ENCODE data around the gene IRX2.

The IRX2 gene

DNA sequence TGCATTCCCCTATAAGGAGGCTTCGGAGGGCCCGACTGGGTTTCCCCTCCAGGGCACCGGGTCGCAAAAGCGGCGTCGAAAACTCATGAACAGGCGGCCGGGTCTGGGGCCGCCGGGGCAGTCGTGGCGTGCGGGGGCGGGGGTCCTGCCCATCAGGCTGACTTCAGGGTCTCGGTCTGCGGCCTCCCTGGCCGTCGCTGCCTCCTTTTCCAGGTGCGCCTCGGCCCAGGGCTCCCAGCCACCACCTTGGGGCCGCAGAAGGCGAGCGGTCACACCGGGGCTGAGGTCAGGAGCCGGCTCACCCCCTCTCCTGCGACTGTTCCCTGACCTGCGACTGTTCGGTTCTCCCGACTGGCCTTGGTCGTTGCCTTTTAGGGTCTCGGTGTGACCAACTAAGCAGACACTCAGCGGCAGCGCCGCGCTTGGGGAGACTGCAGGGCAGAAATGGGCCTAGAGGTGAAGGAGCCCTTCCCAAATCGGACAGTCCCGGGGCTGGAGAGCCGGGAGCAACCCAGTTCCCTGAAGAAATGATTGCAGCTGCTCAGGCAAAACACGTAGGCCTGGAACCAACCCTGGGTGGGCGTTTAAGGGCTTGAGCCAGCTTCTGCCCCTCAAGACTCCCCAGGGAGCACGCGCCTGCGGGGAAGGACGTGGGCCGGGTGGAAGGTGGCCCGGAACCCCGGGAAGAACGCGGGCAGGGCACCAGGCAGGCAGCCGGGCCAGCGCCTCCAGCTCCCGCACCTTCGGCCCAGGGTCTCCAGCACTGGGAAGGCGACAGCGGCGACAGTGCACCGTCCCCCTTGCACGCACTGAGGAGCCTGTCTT lies 11.2 kb downstream of the IRX2 start:
- DNase-seq (ENCODE audit: low read depth) = peak; percentile 18
- H3K4me3 ChIP-seq (ENCODE audit: low read length) = peak overlapping the region; percentile 59
- TF ChIP-seq, protein P1, sequence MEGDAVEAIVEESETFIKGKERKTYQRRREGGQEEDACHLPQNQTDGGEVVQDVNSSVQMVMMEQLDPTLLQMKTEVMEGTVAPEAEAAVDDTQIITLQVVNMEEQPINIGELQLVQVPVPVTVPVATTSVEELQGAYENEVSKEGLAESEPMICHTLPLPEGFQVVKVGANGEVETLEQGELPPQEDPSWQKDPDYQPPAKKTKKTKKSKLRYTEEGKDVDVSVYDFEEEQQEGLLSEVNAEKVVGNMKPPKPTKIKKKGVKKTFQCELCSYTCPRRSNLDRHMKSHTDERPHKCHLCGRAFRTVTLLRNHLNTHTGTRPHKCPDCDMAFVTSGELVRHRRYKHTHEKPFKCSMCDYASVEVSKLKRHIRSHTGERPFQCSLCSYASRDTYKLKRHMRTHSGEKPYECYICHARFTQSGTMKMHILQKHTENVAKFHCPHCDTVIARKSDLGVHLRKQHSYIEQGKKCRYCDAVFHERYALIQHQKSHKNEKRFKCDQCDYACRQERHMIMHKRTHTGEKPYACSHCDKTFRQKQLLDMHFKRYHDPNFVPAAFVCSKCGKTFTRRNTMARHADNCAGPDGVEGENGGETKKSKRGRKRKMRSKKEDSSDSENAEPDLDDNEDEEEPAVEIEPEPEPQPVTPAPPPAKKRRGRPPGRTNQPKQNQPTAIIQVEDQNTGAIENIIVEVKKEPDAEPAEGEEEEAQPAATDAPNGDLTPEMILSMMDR (conservative IDR thresholded peaks at IDR 0.05; ENCODE audit: low read length) = no peak

DNA sequence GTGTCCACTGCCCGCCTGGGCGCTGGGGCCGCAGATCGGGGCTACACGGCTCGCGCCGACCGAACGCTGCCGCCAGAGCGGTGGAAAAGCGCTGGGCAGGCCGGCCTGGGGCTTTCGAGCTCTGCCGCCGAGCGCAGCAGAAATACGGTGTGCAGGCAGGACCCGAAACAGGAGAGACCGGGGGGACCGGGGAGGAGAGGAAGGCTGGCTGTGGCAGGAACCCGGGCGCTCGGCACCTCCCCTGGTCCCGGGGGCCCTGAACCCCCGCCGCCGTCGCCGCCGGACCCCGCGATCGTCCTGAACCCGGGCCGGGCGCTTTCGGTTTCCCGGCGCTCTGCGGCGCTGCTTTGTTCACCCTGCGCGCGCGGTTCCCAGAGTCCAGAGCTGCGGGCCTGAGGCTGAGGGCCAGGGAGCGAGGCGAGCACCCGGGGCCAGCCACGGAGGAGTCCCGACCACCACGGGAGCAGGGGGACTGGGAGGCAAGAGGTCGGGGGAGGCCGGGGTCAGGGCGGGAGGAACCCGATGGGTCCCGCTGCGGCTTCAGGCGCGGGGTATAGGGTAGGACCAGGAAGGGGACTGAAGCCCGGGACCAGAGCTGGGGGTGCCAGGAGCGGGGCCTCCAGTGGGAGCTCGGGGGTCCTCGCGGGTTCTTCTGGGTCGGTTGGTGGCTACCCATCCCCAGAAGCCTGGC lies 12.0 kb downstream of the IRX2 start:
- peak overlapping the region; percentile 59 for H3K4me3 ChIP-seq (ENCODE audit: low read length)
- TF ChIP-seq, protein P1 (conservative IDR thresholded peaks at IDR 0.05; ENCODE audit: low read length) = no peak
- peak; percentile 33 for DNase-seq (ENCODE audit: low read depth)

DNA sequence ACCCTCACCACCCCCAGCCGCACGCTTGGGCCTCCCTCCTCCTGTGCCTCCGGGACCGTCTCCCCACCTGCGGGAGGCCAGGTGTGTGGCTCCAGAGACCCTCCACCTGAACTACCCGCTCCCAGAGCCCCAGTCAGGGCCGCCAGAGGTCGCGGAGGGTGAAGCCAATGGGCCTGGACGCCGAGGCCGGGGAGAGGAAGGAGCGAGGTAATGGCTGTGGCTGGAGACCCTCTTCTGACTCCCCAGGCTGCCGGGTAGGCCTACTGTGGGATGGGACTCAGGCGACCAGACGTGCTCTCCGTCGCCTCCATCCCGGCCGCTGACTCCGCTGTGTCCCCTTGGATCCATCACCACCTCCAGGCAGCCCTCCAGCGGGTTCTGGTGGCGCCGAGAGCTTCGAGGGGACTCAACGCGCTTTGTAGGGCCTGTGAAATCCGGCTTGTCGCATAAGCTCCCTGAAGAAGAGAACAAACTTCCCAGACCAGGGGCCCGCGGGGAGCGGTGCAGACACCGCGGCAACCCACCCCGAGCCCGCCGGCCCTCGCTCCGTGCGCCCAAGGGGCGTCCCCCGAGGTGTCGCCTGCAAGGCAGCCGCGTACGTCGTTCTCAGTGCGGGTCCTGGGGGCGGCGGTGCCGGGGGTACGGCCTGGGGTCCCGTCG lies 12.6 kb downstream of the IRX2 start:
- peak overlapping the region; percentile 59 for H3K4me3 ChIP-seq (ENCODE audit: low read length)
- no peak for DNase-seq (ENCODE audit: low read depth)
- TF ChIP-seq, protein P1 (conservative IDR thresholded peaks at IDR 0.05; ENCODE audit: low read length) = no peak

DNA sequence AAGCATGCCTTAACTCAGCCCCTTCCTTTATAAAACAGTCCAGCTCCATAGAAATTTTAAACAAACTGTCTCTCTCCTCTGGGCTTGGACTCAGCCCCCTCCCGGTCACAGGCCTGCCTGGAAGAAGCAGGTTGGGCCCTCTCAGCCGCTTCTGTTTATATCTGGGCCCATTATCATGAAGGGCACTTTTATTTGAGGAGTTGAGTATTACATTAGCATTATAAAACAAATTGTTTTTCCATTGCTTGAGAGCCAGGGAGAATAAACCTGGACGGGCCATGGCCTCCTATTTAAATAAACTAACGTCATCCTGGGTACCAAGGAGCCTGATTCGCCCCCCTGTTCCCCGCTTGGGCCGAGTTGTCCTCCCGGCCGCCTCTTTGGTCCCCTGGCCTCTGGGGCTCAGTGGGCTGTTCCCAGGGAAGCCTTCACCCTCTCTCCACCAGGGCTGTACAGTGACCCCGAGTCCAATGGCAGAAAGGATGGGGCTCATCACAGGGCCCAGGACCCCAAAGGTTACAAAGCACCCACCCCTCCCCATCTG lies 13.2 kb downstream of the IRX2 start:
- TF ChIP-seq, protein P1 (conservative IDR thresholded peaks at IDR 0.05; ENCODE audit: low read length) = no peak
- H3K4me3 ChIP-seq (ENCODE audit: low read length) = no peak overlapping the region
- no peak for DNase-seq (ENCODE audit: low read depth)

DNA sequence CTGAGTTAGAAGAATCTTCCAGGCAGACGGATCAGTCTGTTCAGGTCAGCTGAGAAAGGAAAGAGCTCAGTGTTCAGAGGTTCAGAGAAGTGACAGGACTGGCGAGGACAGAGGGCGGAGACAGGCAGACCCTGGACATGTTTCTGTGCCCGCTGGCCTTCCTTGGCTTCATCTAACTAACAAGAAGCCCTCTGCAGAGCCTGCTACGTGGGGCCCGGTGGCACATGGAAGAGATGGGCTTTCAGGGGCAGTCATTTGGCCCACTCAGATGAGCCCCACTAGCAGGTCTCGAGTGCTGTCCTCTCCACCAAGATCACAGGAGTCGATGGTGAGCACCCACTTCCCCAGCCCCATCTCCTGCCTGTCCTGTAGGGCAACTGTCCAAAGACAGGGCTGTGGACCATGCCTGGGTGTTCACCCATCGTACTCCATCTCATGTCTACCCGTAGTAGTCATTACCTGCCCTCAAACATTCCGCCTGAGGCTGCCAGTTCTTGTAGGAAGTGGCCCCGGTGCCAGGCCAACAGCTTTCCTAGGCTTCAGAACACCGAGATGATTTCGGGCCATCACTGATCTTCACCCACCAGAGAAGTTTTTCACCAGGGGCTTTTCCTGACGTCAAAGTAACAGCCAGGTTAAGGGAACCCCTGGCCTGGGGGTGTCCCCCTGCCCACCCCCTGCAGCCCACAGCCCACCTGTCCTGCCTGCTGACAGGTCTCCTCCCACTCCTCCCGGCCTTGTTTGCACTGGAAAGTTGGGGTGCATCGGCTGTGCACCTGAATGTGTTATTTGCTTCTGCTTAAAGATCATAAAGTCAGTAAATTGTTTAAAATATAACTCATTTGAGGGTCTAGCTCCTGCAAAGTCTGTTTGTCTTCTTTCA lies 14.0 kb downstream of the IRX2 start:
- H3K4me3 ChIP-seq (ENCODE audit: low read length) = no peak overlapping the region

DNA sequence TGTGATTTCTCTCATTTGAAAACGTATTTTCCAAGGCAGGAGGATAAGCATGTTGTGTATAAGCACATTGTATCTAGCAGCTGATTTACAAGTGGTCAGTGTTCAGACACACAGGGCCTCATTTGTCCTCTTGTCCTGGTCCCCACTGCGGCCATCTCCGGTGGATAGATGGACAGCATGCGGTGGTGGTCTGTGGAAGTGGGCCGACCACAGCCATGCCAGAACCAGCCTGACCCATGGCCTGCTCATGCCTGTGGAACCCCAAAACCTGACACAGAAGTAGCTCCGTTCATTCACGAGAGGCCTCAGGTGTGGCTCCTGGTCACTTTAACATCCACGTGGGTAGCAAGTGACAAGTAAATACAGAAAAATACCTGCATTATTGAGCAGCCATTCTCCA lies 14.6 kb downstream of the IRX2 start:
- no peak overlapping the region for H3K4me3 ChIP-seq (ENCODE audit: low read length)
- TF ChIP-seq, protein P1 (conservative IDR thresholded peaks at IDR 0.05; ENCODE audit: low read length) = no peak
- DNase-seq (ENCODE audit: low read depth) = no peak

More for the DNA sequence above, 14.0 kb downstream of the IRX2 start:
- TF ChIP-seq, protein P1 (conservative IDR thresholded peaks at IDR 0.05; ENCODE audit: low read length) = no peak
- DNase-seq (ENCODE audit: low read depth) = no peak
